GOT3 (cell line): ENCODE data around the gene USE1.

ENCODE experiments used
- DNase-seq: peaks from one replicate; lab custom pipeline; 2025; ENCODE audit warnings: mixed read lengths; lab: John Stamatoyannopoulos, UW

The USE1 gene

GRCh38 chr19:17235971-17236777, 21.0 kb downstream of the USE1 start:
- DNase-seq, result no peak

DNA sequence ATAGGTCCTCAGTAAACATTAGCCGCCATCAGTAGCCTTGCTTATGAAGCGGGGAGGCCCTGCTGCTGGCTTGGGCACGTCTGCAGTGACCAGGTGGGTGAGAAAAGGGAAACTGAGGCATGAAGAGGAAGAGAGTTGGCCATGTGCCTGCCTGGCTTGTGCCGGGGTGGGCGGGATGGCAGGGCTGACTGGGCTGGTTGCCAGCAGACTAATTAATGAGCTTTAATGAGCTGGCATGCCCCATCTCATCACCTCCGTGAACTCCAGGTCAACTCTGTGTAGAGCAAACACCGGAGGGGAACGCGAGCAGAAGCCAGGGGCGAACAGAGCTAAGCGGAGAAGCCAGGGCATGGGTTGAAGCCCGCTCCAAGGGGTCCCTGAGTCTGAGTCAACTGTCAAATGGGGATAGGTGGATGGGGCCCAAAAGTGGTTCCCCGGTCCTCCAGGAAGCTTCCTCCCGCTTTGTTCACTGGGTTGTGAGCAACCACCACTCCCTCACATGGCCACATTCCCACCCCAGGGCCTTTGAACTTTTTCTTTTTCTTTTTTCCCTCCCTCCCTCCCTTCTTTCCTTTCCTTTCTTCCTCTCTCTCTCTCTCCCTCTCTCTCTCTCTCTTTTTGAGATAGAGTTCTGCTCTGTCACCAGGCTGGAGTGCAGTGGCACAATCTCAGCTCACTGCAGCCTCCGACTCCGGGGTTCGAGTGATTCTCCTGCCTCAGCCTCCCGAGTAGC, 21.8 kb downstream of the USE1 start:
- DNase-seq, result no peak

- no peak for DNase-seq
Measured at GRCh38 chr19:17237747-17238706, 22.9 kb downstream of the USE1 start.

GRCh38 chr19:17240062-17240752, 25.1 kb downstream of the USE1 start:
- DNase-seq, result no peak

- no peak for DNase-seq
Measured at GRCh38 chr19:17240826-17241399, 25.8 kb downstream of the USE1 start.

DNA sequence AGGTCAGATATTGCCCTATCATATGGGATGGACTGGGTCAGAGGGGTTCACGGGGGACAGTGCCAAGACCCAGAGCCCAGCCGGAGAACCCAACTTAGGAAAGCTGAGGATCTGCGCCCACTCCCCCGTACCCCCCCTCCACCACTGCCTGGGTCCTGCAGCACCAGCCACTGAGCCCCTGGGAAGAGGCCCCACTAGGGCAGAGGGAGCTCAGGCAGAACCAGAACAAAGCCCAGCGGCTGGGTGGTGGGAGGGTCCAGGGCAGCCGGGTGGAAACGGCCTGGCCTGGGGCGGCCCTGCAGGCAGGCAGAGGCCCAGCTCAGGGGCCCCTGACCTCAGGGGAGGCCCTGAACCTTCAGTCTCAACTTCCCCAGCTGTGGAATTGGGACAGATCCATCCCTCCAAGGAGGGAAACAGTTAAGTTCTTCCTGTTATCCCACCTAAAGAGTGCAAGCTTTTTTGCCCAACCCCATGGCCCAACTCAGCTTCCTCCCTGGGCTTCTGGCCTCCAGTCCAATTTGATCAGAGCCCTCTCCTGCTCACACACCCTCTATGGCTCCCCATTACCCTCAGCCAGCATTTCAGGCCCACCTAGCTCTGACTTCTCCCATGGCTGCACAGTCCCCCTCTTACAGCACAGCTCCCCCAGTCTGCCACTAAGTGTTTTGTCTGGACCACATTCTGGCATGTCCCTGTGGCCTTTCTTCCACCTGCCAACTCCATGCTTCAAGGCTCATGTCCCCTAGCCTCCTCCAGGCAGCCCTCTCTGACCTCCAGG, 27.5 kb downstream of the USE1 start:
- DNase-seq, result no peak

DNA sequence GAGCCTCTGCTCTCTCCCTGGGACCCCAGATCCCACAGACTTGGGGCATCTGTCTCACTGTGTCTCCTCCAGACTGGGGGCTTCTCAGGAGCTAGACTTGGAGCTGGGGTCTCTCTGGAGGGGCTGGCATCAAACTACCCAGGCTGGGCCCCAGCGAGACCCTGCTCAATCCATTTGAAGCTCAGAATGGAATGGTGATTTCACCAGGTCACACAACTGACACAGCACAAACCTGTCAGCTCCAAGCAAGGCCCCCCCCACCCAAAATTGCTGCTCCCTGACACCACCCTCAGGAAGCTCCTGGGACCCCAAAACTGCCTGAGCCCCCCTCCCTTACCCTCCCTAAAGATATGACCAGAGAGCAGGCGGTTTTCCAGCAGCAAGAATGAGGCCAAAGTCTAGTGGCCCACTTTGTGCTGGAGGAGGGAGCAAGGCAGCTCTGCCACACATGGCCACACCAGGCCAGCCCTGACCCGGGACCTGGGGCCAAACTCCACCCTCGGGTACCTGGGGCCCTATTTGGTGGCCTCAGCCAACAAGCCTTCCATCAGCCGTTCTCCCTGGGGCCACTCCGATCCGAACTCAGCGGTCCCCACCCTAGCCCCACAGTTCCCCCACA, 28.2 kb downstream of the USE1 start:
- DNase-seq, result no peak

DNA sequence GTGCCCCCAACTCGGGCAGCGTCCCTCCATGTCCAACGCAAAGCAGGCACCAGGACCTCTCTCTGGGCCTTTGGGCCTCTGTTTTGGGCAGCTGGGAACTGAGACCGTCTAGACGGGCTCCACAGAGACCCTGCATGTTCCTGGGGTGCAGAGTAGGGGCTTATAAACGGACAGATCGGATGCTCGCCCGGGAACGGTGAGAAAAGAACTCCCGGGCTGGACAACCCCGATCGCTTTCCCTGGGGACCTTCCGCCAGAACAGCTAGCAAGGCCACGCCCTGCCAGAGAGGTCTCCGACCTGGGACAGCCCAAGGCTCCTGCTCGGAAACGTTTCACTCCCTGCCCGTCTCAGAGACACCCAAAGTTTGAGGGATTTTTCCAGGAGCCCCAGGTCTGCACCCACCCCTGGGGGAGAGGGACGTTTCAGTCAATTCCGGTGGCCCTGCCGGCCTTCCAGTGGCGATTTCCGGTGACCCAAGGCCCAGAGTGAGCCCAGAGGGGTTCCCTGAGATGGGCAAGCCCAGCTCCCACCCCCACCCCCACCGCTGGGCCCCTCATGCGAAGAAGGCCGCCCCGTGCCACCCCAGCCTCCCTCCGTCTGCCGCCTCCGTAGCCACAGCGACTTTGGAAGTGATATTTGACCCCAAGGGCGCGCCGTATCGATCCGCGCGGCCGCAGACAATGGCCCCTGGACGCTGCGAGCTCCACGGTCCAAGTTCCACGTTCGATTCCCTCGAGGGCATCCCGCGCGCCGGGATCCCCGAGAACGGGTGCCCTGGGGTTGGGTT, 28.9 kb downstream of the USE1 start:
- DNase-seq, result no peak

DNA sequence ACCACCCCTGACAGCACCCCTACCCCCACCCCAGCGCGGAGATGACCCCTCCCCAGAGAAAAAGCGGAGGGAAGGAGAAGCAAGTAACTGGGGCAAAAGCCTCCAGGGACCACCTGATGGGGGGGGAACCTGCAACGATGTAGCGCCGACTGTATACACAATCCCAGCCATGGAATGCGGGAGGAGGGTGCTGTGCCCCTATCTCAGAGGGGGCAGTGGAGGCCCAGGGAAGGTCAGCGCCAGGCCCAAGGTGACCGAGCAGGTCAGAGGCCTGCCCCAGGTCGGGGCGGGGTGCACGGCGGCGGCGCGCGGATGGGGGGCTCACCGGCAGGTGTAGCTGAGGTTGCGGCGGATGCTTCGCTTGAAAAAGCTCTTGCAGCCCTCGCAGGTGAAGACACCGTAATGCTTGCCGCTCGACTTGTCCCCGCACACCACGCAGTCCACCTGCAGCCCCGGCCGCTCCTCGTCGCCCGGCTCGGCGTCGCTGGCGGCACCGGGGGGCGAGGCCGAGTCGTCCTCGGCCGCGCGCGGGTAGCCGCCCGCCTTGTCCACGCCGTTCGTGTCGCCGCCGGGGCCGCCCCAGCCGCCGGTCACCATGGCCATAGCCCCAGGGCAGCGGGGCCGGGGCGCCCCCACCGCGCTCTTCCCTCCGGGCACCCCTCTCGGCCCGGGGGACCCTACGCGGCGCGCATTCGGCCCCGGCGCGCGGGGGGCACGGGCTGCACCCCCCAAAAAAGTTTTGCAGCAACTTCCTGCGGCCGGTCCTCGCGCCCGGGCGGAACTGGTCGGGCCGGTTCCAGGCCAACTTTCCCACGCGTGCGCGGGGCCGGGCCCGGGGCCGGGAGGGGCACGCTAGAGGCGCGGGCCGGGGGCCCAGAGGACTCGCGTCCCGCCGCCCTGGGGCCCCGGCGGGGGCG, 29.7 kb downstream of the USE1 start:
- no peak for DNase-seq

DNA sequence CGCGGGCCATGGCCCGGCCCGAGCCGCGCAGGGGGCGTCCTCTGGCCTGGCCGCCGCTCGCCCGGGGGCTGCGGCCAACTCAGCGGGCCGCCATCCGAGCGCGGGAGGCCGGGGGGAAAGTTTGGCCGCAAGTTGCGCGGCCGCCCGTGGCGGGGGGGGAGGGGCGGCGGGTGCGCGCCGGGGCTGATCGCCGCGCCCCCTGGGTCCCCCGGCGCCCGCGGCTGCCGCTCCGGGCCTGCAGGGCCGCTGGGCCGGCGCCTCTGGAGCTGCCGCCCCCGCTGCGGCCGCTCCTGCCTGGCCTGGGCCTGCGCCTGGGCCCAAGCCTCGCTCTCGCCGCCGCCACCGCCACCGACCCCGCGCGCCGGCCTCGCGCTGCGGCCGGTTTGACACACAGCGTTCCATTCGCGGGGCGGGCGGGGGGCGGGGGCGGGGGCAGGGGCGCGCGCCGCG, 30.4 kb downstream of the USE1 start, which contains the start of gene NR2F6:
TSS of gene NR2F6 (minus strand) at position 385 of the 450 bp plus-strand sequence. CDS start 699 bp downstream, outside the sequence.
- DNase-seq, result no peak

DNA sequence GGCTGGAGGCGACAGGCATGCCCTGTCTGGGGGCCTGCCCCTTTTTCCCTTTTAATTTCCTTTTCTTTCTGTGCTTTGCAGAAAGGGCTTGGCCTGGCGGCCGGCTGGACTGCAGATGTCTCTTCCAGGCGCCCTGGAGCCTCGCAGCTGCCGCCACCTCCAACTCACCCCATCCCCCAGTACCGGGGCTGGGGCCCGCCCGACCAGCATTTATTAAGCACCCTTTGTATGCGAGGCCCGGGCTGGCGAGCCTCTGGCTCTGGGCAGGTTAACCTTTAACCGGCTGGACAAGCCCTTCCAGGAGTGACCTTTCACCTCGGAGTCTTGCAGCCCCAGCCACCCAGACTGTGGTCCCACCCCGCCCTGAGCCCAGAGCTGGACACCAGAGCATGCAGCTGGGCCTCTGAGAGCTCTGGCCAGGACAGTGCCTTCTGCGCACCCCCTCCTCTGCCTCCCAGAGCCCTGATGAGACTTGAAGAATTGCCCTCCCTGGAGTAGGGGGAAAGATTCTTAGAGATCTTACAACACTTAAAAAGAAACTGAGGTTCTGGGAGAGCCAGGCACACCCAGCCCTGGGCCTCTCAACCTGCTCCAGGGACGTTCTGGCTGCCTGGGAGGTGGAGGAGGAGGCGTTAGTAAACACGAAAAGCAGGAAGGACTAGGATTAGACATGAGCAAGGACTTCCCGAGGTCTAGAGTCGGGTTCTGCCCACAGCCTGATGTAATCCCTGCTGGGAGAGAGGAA, 31.7 kb downstream of the USE1 start:
- DNase-seq, result no peak

GRCh38 chr19:17248011-17248776, 33.0 kb downstream of the USE1 start:
- no peak for DNase-seq

- DNase-seq, result no peak
Measured at GRCh38 chr19:17249887-17250548, 34.9 kb downstream of the USE1 start.

DNA sequence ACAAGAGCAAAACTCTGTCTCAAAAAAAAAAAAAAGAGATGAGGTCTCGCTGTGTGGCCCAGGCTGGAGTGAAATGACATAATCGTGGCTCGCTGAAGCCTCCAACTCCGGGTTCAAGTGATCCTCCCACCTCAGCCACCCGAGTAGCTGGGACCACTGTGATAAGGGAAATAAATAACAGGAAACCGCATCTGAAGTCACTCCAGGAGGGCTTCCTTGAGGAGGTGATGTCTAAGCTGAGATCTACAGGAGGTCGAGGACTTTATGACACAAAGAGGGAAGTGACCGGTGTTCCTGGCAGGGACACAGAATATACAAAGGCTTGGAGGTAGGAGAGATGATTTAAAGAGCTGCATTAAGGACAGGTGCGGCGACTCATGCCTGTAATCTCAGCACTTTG, 39.5 kb downstream of the USE1 start:
- no peak for DNase-seq

GRCh38 chr19:17255150-17255621, 40.0 kb downstream of the USE1 start:
- no peak for DNase-seq

GRCh38 chr19:17256130-17256529, 41.0 kb downstream of the USE1 start:
- no peak for DNase-seq
